Measurements from ENCODE around the gene MEOX2. TPM values are rescaled to one million over a fixed set of nuclear protein-coding genes. Genes with fewer than 3 reads are reported as not detected.

The MEOX2 gene
- total RNA-seq, 4 donors from 2014 or later = 0.64 to 1.6 TPM; not detected in 2

DNA sequence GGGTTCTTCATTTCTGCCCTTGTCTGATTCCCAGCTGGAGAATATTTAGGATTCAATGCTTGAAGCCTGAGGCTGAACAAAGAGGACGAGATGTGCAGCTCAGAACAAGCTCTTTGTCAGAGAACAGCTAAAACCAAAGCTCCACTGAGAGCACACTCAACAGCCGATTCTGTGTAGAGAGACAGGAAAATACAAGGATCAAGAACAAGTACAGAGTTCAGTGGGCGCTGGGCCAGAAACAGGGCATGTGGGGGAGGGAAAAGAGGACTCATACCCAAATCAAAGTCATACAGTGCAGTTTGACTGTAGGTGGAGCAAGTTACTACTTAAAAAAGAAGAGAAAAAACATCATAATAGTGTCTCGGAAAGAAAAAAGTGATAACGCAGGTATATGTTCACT, 124.6 kb downstream of the MEOX2 start, which contains the start of gene AGMO:
TSS of gene AGMO (minus strand) at position 181 of the 400 bp plus-strand sequence.
- intact Hi-C loops (cut with DNase I; ENCODE audit: low total_unique reads) (no loop called here), in situ Hi-C loops (cut with MboI; ENCODE audit: low pct_ligation_motif_present in 1 of 4, low pct_unique_long_range_greater_than_20kb in 1 of 4, low sequenced_read_pairs in 3 of 4) (no loop called here)
- peaks cover 0 to 13% (median 8%) of the 10 kb centered on the region in 4 donors for H3K4me1 ChIP-seq
- peak; percentile 87 for DNase-seq
- H3K27ac ChIP-seq = peak within 1 kb of the TSS; percentile 54 to 73 (median 64)
- WGBS, 2 donors (ENCODE audit: low coverage in 1 of 2) = 31 to 44% methylated on average over 5 of the region's 5 CpGs
- TF ChIP-seq, protein P1, sequence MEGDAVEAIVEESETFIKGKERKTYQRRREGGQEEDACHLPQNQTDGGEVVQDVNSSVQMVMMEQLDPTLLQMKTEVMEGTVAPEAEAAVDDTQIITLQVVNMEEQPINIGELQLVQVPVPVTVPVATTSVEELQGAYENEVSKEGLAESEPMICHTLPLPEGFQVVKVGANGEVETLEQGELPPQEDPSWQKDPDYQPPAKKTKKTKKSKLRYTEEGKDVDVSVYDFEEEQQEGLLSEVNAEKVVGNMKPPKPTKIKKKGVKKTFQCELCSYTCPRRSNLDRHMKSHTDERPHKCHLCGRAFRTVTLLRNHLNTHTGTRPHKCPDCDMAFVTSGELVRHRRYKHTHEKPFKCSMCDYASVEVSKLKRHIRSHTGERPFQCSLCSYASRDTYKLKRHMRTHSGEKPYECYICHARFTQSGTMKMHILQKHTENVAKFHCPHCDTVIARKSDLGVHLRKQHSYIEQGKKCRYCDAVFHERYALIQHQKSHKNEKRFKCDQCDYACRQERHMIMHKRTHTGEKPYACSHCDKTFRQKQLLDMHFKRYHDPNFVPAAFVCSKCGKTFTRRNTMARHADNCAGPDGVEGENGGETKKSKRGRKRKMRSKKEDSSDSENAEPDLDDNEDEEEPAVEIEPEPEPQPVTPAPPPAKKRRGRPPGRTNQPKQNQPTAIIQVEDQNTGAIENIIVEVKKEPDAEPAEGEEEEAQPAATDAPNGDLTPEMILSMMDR (IDR thresholded peaks at IDR 0.05) = peak in 1 of 5 experiments; percentile 15
- TF ChIP-seq POLR2AphosphoS5 (IDR thresholded peaks at IDR 0.05) = peak in 1 of 3 donors; percentile 55
- no peak for TF ChIP-seq EP300 (IDR thresholded peaks at IDR 0.05; ENCODE audit: low read depth)
- no peaks in the 10 kb centered on the region for H3K9me3 ChIP-seq
- peak within 1 kb of the TSS in 3 of 4 donors; percentile 6 to 40 (median 13) for H3K4me3 ChIP-seq
- H3K36me3 ChIP-seq = no peaks in the 10 kb centered on the region
- no peaks in the 10 kb centered on the region for H3K27me3 ChIP-seq

Other genes with a start within 250 kb of the MEOX2 start
- 1 to 10 TPM in 3 of 4 donors, not detected in 1; 1.5 to 5.7 (median 2.7) TPM for gene AGMO, start 124.7 kb downstream of the MEOX2 start, total RNA-seq

Measured in transverse colon (tissue), 4 donors.